Putamen (tissue), 1 donor: Measurements from ENCODE around the gene DPYSL4.

Experiments used
- DNase-seq: peaks from one replicate; pipeline ENCODE4 v3.0.0-alpha.2; 2016; ENCODE audit warnings: low spot score

DPYSL4 gene

GRCh38 chr10:132226586-132227405 is 40.0 kb downstream of the DPYSL4 start:
- no peak for DNase-seq

- no peak for DNase-seq
These were observed 41.2 kb downstream of the DPYSL4 start for GRCh38 chr10:132227851-132228390.

DNA sequence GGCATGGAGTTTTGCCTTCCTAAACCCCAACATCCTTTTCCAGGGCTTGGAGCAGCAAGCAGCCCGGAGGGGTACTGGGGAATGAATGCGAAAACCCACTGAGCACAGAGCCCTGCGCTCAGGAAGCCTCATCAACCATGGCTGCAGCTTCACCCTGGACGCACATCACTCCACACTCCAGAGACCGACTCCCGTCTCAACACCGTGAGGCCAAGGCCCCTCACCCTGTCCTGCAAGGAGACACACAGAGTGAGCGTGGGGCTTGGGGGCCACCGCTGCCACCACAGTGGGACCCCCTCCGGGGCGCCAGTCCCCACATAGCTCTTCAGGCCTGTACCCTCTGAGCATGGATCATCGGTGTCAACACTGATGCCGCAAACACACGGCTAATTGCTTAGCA is 41.9 kb downstream of the DPYSL4 start:
- DNase-seq: no peak

DNA sequence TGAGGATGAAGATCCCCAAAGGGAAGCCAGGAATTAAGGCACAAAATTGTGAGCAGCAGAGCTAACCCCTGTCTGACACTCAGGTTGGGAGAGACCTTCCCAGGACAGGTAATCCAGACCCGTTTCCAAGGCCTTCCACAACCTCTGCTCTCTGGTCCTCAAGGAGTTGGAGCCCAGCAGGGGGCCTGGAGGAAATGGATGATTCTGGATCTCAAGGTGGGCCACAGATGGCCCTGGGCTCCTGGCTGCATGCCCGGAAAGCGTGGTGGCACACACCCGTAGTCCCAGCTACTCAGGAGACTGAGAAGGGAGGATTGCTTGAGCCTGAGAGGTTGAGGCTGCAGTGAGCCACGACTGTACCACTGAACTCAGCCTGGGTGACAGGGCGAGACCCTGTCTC is 42.3 kb downstream of the DPYSL4 start:
- DNase-seq: no peak

DNA sequence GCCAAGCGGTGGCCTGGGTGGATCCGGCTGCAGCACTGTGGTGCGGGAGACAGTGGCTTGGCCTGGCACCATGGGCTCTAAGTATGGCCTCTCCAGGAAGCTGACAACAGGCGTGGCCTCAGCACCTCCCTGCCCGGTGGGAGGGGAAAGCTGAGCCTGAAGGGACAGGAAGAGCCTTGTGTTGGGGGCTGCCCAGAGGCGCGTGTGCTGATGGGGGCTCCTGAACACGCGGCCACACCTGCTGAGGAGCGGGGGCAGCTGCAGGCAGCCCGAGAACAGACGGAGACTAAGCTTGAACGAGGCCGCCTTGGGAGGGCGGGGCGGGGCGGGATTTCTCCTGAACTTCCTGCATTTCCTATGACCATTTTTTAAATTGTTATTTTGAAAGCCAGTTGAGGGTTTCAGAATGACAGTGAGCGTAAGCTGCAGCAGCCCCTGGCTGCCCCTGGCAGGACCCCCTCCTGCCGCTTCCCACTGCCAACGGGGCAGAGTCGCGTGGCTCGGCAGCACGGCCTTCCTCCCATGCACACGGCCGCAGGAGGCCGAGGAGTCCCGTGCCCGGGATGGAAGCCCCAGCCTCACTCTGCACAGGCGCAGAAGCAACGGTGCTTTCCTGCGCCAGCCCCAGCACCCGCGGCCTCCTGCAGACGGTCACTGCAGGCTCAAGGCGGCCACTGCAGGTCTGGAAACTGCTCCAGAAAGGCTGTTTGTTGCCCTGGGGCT is 43.2 kb downstream of the DPYSL4 start:
- no peak for DNase-seq

DNA sequence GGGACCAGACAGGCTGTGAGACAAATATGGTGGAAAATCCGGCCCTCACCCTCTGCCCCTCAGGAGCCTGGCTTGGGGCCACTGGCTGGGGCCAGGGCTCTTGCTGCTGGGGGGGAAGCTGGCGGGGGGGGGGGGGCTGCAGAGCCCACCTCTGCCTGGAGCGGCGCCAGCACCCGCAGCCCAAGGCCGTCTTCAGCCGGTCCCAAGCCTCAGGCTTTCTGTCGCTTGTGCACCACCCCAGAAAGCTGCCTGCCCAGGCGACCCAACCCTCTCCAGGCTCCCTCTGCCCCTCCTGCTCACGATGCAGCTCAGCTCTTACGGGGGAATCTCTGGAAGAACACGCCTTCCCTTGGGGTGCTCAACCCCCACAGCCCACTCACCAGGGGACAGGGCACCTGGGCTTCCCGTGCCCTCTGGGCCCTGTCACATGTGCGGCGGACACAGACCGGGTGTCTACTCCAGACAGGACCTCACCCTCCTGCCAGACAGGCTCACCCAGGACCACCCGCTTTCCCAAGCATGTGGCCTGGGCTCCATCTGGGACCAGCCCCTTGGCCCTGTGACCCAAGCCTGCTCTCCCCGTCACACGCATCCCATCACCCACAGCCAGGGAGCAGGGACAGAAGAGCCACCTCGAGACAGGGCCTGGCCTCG is 43.9 kb downstream of the DPYSL4 start:
- DNase-seq: no peak

GRCh38 chr10:132231656-132232022 is 44.9 kb downstream of the DPYSL4 start:
- no peak for DNase-seq

DNA sequence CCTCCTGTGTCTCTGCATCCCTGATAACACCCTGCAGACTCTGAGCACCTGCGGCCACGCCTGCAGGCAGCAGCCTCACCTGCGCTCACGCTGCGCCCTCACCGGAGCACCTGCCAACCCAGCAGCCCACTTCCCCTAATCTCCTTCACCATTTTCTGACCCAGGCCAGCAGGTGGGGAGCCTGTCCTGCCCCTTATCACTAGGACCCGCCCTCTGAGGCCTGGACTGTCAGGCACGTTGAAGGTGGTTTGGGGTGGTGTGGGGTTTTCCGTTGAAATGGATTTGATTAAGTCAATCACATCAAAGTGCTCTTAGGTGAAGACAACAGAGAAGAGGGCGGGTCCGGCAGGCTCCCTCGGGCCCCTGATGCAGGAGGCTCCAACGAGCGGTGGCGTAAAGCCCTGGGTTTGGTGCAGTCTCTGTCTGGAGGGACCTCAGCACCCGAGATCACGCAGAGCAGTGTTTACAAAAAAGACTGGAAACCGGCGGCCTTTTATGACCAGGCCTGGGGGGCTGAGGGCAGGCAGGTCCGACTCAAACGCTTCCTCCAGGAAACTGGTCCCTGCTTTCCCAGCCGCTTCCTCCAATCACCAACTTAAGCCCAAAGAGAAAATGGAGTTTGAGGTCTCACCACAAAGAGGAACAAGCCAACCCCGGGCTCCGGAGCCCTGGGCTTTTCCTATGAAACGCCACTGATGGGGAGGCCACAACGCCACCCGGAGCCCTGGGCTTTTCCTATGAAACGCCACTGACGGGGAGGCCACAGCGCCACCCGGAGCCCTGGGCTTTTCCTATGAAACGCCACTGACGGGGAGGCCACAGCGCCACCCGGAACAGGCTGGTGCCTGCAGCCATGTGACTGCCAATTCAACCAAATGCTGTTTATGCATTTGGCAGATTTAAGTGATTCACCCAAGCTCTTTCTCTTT is 45.5 kb downstream of the DPYSL4 start:
- peak; percentile 36 for DNase-seq

- DNase-seq: no peak
These were observed 46.2 kb downstream of the DPYSL4 start for GRCh38 chr10:132232981-132233380.

DNA sequence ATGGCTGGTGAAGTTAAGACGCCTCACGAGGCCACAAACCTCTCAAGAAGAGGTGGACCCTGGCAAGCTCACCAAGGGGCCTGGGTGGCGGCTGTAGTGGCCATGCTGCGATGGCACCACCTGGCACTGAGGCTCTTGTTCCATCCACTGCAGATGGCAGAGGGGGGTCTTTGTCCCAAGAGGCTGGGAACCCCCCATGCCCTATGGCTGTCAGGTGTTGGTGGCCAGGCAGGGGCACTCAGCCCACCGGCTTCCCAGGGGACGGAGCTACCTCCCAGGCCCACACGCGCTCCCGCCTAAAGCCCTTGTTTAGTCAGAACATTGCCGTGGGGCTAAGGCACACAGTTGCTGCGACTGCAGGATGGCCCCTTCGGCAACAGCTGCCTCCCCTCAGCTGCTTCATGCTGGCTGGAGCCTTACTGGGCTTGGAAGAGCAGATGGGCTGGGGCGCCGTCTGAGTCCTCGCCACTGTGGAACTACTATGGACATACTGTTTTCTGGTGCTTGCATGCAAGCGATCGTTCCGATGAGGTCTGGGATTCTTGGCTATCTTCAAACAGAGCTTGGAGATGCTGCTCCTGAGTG is 46.8 kb downstream of the DPYSL4 start:
- DNase-seq: no peak

DNA sequence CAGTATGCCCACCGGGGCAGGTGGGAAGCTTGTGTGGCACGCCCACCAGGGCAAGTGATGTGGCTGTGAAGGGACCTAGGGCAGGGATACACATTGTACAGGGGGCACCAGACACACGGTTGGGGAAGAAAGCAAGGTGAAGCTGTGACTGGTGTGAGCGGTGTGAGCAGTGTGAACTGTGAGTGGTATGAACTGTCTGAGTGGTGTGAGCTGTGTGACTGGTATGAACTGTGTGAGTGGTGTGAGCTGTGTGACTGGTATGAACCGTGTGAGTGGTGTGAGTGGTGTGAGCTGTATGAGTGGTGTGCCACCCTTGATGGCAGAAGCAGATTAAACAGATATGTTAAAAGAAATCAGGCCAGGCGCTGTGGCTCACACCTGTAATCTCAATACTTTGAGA is 48.1 kb downstream of the DPYSL4 start:
- DNase-seq: no peak

- DNase-seq: no peak
These were observed 49.4 kb downstream of the DPYSL4 start for GRCh38 chr10:132236161-132236560.

DNA sequence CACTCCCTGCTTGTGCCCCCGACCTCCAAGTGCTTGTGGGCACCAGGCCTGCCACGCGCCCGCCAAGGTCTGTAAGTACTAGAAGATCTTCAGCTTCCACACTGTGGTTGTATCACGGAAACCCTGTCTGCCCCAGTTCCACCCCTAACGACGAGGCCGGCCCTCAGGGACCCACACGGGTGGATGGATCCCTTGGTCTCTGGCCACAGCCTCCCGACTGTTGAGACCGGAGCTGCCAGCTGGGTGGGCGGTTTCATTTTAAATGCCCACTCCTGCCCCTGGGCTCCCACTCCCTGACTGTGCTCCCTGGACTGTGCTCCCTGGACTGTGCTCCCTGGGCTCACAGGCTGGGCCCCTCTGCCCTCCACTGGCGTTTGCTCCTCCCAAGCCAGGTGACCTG is 50.1 kb downstream of the DPYSL4 start:
- DNase-seq: no peak

DNA sequence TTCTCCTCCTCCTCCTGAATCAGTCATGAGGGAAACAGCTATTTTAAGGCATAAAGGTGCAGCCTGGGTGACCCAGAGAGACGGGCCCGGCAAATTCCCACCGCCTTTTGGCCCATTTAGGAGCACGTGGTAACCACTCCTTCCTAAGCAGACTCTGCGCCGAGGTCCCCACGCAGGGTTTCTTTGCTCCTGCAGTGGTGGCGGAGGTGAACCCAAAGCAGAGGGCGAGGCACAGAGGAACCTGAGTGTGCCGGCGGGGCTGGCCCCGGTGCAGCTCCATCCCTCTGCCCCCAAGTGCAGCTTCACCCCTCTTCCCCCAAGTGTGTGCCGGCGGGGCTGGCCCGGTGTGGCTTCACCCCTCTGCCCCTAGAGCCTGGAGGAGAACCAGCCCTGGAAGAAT is 50.6 kb downstream of the DPYSL4 start:
- peak; percentile 71 for DNase-seq

GRCh38 chr10:132237871-132238270 is 51.1 kb downstream of the DPYSL4 start:
- no peak for DNase-seq

DNA sequence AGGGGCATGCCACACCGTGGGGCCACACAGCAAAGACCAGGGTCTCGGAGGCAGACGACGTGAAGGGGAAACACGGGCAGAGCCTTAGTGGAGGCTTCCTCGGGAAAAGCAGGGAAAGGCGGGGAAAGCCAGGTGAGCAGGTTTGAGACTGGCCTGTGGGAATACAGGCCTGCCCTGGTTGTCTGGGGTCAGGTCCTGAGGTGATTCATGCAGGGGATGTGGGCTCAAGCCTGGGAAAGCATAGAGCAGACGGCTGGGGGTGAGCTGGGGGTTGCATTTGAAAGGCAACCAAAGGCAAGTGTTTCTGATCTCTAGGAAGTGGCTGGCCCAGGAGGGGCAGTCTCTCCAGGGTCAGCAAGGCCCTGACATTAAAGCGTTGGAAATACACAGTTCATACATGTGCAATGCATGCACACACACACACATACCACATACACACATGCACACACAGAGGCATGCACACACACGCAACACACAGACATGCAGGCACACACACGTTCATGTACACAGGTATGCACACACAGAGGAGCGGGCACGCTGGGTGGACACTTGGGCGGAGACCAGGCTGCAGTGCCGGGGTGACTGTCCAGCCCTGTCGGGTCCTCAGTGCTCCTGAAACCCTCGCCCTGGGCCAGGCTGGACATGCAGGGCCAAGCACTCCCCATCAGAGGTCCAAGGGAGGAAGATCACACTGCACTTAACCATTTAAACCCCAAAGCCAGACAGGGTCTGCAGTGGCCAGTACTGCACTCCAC is 51.8 kb downstream of the DPYSL4 start:
- no peak for DNase-seq

DNA sequence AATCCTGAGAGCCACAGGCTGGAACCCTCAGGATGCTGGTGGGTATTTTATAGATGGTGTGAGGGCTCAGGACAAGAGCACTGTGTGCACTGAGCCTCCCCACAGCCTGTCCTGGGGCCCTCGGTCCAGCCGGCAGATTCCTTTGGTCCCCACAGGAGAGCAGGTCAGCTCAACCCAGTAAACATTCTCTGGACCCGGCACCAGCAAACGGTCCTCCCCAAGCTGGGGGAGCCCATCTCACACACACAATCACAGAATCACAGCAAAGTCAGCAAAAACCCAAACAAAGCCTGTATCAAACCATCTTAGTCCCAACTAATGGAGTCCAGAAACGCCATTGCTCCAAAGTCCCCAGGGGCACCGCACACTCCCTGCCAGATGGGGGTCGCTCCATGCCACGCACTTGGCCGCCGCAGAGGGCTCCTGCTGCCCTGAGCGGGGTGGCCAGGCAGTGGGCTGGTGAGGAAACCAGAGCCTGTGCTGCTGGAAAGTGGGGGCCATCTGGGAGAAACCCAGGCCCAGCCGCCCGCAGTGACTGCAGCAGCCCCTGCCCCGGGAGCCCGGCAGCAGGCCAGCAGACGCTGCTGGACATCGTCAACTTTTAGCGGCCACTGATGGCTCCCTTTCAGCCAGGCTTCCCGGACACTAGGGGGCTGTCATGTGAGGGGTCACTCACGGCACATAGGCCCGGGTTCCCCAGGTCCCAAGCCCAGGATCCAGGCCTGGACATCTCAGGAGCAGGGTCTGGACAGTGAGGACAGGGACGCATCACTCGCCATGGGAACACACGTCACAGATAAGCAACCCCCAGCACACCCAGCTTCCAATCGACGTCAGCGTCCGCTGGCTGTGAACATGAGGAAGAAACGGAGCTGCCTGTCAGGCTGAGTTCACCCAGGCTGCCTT is 52.6 kb downstream of the DPYSL4 start:
- no peak for DNase-seq

GRCh38 chr10:132240156-132240555 is 53.4 kb downstream of the DPYSL4 start:
- no peak for DNase-seq

- no peak for DNase-seq
These were observed 53.8 kb downstream of the DPYSL4 start for GRCh38 chr10:132240581-132240980.
